Choroid plexus epithelial cell (primary cell): Measurements from ENCODE around the gene ELL.

Experiments used
- DNase-seq: peaks from one replicate; pipeline ENCODE4 v3.0.0-alpha.2; 2010; ENCODE audit warnings: low read depth
- H3K4me3 ChIP-seq: 2 replicates; pipeline ENCODE4 v1.5.1; 2011; ENCODE audit warnings: low read depth, mild to moderate bottlenecking, control low read depth, low read length, moderate library complexity
- TF ChIP-seq, protein P1 (sequence below): conservative IDR thresholded peaks from 2 replicates; pipeline ENCODE4 v1.5.1; 2011; ENCODE audit warnings: low read depth, mild to moderate bottlenecking, control low read depth, inconsistent platforms, low read length, moderate library complexity

Gene ELL

DNA sequence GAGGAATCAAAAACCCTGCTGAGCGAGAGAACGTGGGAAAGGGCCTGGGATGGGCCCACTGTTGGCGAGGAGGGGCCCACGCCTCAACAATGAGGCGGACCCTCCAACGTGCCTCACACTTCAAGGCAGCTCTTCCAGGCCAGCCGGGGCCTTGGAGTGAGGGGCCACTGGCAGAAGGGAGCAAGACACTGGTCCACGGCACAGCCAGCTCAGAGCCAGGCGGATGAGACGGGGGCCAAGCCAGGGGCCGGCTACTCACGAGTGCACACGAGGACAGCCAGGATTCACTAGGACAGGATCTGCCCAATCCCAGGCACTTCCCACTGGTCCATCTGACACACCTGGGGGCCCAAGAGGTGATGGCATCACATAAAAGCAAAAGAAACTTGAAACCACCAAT, 20.5 kb downstream of the ELL start:
- no peak for DNase-seq
- TF ChIP-seq, protein P1, sequence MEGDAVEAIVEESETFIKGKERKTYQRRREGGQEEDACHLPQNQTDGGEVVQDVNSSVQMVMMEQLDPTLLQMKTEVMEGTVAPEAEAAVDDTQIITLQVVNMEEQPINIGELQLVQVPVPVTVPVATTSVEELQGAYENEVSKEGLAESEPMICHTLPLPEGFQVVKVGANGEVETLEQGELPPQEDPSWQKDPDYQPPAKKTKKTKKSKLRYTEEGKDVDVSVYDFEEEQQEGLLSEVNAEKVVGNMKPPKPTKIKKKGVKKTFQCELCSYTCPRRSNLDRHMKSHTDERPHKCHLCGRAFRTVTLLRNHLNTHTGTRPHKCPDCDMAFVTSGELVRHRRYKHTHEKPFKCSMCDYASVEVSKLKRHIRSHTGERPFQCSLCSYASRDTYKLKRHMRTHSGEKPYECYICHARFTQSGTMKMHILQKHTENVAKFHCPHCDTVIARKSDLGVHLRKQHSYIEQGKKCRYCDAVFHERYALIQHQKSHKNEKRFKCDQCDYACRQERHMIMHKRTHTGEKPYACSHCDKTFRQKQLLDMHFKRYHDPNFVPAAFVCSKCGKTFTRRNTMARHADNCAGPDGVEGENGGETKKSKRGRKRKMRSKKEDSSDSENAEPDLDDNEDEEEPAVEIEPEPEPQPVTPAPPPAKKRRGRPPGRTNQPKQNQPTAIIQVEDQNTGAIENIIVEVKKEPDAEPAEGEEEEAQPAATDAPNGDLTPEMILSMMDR = no peak
- no peak overlapping the region for H3K4me3 ChIP-seq

DNA sequence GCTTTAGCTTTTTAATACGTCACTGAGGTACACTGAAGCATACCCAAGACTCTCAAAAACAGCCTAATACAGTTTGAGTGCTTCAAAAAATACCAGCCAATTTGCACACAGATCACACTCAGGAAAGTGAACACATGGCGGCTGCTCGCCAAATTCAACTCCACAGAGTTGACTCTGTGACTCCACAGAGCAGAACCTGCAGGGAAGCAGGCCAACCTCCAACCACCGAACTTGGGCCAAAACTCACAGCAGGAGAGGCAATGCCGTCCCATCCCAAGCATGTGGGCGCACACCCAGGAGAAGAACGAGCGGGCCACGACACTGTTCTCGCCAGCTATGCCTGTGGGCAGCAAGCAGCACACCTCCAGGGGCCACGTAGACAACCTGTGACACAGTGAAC, 21.1 kb downstream of the ELL start:
- no peak for DNase-seq
- H3K4me3 ChIP-seq = no peak overlapping the region
- TF ChIP-seq, protein P1 = no peak

DNA sequence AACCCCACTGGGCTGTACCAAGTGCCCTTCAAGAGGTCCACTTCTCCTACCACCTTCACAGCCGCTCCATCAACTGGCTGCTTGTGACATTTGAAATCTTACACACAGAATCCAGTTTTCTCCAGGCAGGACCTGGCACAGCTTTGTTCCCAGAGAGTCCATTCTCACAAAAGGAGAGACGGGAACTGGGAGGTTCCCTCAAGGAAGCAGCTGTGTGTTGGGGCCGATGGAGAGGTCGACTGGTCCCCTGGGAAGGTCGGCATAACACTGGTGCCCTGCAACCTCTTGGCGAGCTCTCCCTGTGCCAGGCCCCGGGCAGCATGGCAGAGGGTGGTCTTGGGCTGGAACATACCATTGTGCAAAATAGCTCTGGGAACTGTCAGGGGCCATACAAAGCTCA, 21.5 kb downstream of the ELL start:
- H3K4me3 ChIP-seq = no peak overlapping the region
- DNase-seq = no peak
- TF ChIP-seq, protein P1 = no peak

DNA sequence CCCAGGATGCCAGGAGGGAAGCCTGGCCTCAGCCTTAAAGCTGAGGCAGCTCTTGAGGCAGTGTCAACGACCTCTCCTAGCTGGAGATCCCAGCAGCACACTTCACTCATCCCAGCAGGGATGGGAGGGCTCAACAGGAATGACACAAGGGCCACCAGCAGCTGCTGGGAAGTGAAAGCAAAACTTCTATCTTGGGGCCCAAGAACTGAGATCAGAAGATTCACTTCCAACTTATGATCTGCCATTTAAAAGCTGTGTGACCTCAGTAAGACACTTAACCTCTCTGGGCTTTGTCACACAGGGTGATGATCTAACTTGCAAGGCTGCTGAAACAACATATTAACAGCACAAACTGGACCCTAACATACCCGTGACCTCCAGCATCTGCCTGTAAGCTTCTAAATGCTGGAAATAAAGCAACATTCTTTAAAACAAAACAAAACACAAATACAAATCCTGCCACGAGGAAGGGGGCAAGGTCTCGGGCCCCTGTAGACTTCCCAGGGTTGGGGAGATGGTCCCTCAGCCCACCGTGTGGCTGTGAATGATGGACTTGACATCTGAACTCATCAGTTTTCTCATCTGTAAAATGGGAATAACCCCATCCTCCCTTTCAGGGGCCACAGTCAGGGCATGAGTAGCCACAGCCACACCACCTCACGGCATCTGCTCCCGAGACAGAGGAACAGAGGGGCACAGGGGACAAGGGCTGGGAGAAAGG, 22.7 kb downstream of the ELL start:
- H3K4me3 ChIP-seq = no peak overlapping the region
- DNase-seq = no peak
- TF ChIP-seq, protein P1 = no peak

DNA sequence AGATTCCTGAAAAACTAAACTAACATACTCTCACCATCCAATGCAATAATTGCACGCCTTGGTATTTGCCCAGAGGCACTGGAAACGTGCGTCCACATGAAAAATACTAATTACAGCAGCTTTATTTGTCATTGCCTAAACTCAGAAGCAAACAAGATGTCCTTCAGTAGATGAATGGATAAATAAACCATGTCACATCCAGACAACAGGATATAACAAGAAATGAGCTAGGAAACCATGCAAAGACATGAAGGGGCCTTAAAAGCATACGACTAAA, 25.0 kb downstream of the ELL start:
- no peak overlapping the region for H3K4me3 ChIP-seq
- DNase-seq = no peak
- TF ChIP-seq, protein P1 = no peak

DNA sequence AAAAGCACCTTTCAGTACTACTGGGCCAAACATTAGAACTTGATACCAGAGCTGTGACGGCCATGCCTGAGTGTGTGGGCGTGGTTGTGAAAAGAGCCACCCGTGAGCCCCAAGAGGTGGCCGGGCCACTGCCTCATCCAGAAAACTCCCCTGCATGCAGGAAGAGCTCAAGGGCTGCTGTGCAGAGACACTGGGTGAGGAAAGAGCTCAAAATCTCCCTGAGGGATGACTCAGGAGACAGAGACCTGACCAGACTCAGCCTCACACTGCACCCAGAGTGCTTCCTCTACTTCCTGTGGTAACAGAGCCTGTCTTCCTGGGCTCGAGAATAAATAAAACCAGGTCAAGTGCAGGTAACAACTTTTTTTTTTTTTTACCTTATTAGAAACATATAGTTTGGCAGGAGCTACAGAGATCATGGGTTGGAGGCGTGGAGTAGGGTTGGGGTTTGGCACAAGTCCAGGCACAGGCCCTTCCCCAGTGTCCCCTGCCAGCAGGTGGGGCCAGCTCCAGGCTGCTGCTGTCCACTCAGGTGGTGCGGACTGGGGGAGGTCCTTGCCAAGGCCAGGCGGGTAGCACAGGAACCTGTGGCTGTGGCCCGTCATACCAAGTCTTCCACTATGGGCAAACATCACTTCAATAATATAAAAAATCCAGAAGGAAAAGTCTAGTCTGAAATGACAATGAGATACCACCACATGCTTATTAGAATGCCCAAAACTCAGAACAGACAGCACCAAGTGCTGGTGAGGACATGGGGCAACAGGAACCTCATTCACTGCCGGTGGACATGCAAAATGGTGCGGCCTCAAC, 25.5 kb downstream of the ELL start:
- peak; percentile 79 for DNase-seq
- TF ChIP-seq, protein P1 = peak; percentile 11
- H3K4me3 ChIP-seq = no peak overlapping the region
